B cell (primary cell): ENCODE measurements around the gene SNTG2. TPM values are rescaled to one million over a fixed set of nuclear protein-coding genes. Genes with fewer than 3 reads are reported as not detected.

Experiments
- ATAC-seq: fragments of 200-7000 bp; cut with Tn5 transposase; one replicate; pipeline ENCODE4 v1.10.0; 2021; ENCODE audit warnings: low read depth, mild to moderate bottlenecking, moderate number of reproducible peaks, moderate library complexity
- CTCF ChIA-PET: fragments of 350-600 bp; sonication (Branson Sonifier 250); formaldehyde crosslinking; loops from one replicate; lab custom pipeline; 2021; ENCODE audit warnings: antibody characterized with exemption, inconsistent platforms; lab: Charles Lee
- POLR2A ChIA-PET: fragments of 350-600 bp; sonication (Branson Sonifier 250); formaldehyde crosslinking; loops from one replicate; lab custom pipeline; 2021; ENCODE audit warnings: antibody characterized with exemption; lab: Charles Lee
- DNase-seq: peaks from one replicate; pipeline ENCODE4 v3.0.0; 2013
- H2AFZ ChIP-seq: 2 replicates; pipeline ENCODE4 v1.6.1; 2012; ENCODE audit warnings: mild to moderate bottlenecking, low read depth, low read length; ENCODE audit not compliant: insufficient read depth, poor library complexity, severe bottlenecking
- H3K27ac ChIP-seq, 2 donors: 1 replicate in 1 of 2; 2 replicates in 1 of 2; pipeline ENCODE4 v1.5.1; 2012 to 2013; ENCODE audit warnings: low read length in 2 of 2, mild to moderate bottlenecking in 2 of 2, moderate library complexity in 1 of 2
- H3K27me3 ChIP-seq, 4 experiments: fragments of 200-600 bp in 1 of 4; sonication (generic) in 1 of 4; replicated peaks in 1 of 4; 1 replicate in 2 of 4; 2 replicates in 2 of 4; pipeline versions ENCODE4 v1.6.1 to v1.7.0; 2013 to 2016; ENCODE audit warnings: low read length in 3 of 4, mild to moderate bottlenecking in 2 of 4, mixed read lengths in 1 of 4, moderate library complexity in 1 of 4; ENCODE audit not compliant: insufficient read depth in 4 of 4, control insufficient read depth in 3 of 4; ENCODE audit errors: control extremely low read depth in 1 of 4
- H3K36me3 ChIP-seq, 2 experiments: replicated peaks in 1 of 2; 1 replicate in 1 of 2; 2 replicates in 1 of 2; pipeline versions ENCODE4 v1.6.1 to v1.7.1; 2013; ENCODE audit warnings: low read length in 1 of 2; ENCODE audit not compliant: insufficient read depth in 2 of 2, control insufficient read depth in 1 of 2; ENCODE audit errors: control extremely low read depth in 1 of 2, extremely low read depth in 1 of 2
- H3K4me1 ChIP-seq, 2 donors: fragments of 200-600 bp in 1 of 2; sonication (generic) in 1 of 2; 1 replicate in 1 of 2; 2 replicates in 1 of 2; pipeline versions ENCODE4 v1.5.1 to v1.6.1; 2013 to 2017; ENCODE audit warnings: low read length in 2 of 2; ENCODE audit not compliant: control insufficient read depth in 2 of 2, insufficient read depth in 2 of 2
- H3K4me2 ChIP-seq: replicated peaks from 2 replicates; pipeline ENCODE3; 2012; ENCODE audit warnings: mild to moderate bottlenecking, low read depth, low read length; ENCODE audit not compliant: poor library complexity, severe bottlenecking
- H3K4me3 ChIP-seq, 5 experiments: fragments of 200-600 bp in 1 of 5; sonication (generic) in 1 of 5; 1 replicate in 3 of 5; 2 replicates in 2 of 5; pipeline versions ENCODE4 v1.5.1 to v1.7.0; 2011 to 2016; ENCODE audit warnings: low read length in 4 of 5, mild to moderate bottlenecking in 4 of 5, low read depth in 2 of 5, control low read depth in 1 of 5, moderate library complexity in 1 of 5; ENCODE audit not compliant: insufficient read depth in 1 of 5; ENCODE audit errors: control extremely low read depth in 1 of 5, extremely low read depth in 1 of 5
- H3K79me2 ChIP-seq: fragments of 200-600 bp; sonication (generic); one replicate; pipeline ENCODE4 v1.6.0; 2016; ENCODE audit warnings: low read length; ENCODE audit not compliant: control insufficient read depth, insufficient read depth
- H3K9ac ChIP-seq: fragments of 200-600 bp; sonication (generic); 2 replicates; pipeline ENCODE4 v1.6.1; 2017; ENCODE audit warnings: mild to moderate bottlenecking, low read length, moderate library complexity
- H3K9me3 ChIP-seq, 3 donors: one replicate each; pipeline versions ENCODE4 v1.6.1 to v1.7.1; 2013; ENCODE audit warnings: low read length in 2 of 3; ENCODE audit not compliant: control insufficient read depth in 2 of 3, insufficient read depth in 1 of 3; ENCODE audit errors: control extremely low read depth in 1 of 3
- H4K20me1 ChIP-seq: 2 replicates; pipeline ENCODE4 v1.6.0; 2012; ENCODE audit warnings: mild to moderate bottlenecking, low read length; ENCODE audit not compliant: insufficient read depth, control insufficient read depth, poor library complexity, severe bottlenecking
- H3K27ac Mint-ChIP-seq: one replicate; pipeline ENCODE4 v1.8.0; 2021; ENCODE audit warnings: mixed read lengths
- H3K27me3 Mint-ChIP-seq: one replicate; pipeline ENCODE4 v1.8.0; 2021; ENCODE audit warnings: mixed read lengths
- H3K4me1 Mint-ChIP-seq: one replicate; pipeline ENCODE4 v1.8.0; 2021; ENCODE audit warnings: mixed read lengths
- H3K4me3 Mint-ChIP-seq: one replicate; pipeline ENCODE4 v1.8.0; 2021; ENCODE audit warnings: mixed read lengths
- H3K9me3 Mint-ChIP-seq: one replicate; pipeline ENCODE4 v1.8.0; 2022; ENCODE audit warnings: mixed read lengths; ENCODE audit not compliant: insufficient read depth
- EZH2 ChIP-seq: IDR thresholded peaks from 2 replicates; pipeline ENCODE4 v1.6.1; 2012; ENCODE audit warnings: borderline replicate concordance, low read depth, mild to moderate bottlenecking, moderate library complexity, low read length; ENCODE audit not compliant: insufficient read depth, poor library complexity, severe bottlenecking
- WGBS: methylation state at CpG from one replicate; pipeline ENCODE4 v1.1.5; 2013; ENCODE audit warnings: missing lambda C conversion rate; ENCODE audit not compliant: insufficient coverage; 5-methylcytosine and 5-hydroxymethylcytosine counted together
- intact Hi-C: fragments of 100-400 bp; cut with micrococcal nuclease; formaldehyde crosslinking; loops from one replicate; pipeline ENCODE4 v1.10.0; 2022
- polyA plus RNA-seq: library from polyadenylated mRNA; depleted of rRNA; stranded (reverse); fragments of >200 nt; gene quantifications from 2 replicates; pipeline ENCODE4 v1.2.3, GENCODE V29; 2012
- total RNA-seq, 2 donors: library from RNA; stranded (reverse); fragments of 120-200 nt in 1 of 2; gene quantifications; 1 replicate in 1 of 2; 2 replicates in 1 of 2; pipeline versions ENCODE4 v1.2.3 to v1.2.4, GENCODE V29; 2013 to 2022
- TF ChIP-seq, protein P1 (sequence below): fragments of 200-600 bp; IDR thresholded peaks from one replicate; pipeline ENCODE4 v1.8.0; 2022; ENCODE audit warnings: antibody characterized with exemption, mild to moderate bottlenecking

SNTG2 gene
- total and polyA plus RNA-seq, 2 donors (not counting 1 experiment from before 2014, with no cell fraction given) = 2.1 to 2.4 TPM

- ATAC-seq = no peak
- H3K4me2 ChIP-seq = no peak overlapping the region
- DNase-seq = no peak
- H2AFZ ChIP-seq = no peak overlapping the region
- ChIA-PET CTCF (no interaction called here), POLR2A (no interaction called here)
- H3K9ac ChIP-seq = no peak overlapping the region
- H3K36me3 ChIP-seq = no peaks in the 10 kb centered on the region
- H3K9me3 ChIP-seq = peaks cover 0 to 3% (median 1%) of the 10 kb centered on the region in 3 donors
- Mint-ChIP-seq H3K9me3 (peaks cover 3% of the 10 kb centered on the region), H3K27ac (no peak overlapping the region), H3K4me3 (no peak overlapping the region), H3K4me1 (peaks cover 18% of the 10 kb centered on the region), H3K27me3 (peaks cover 38% of the 10 kb centered on the region)
- TF ChIP-seq, protein P1, sequence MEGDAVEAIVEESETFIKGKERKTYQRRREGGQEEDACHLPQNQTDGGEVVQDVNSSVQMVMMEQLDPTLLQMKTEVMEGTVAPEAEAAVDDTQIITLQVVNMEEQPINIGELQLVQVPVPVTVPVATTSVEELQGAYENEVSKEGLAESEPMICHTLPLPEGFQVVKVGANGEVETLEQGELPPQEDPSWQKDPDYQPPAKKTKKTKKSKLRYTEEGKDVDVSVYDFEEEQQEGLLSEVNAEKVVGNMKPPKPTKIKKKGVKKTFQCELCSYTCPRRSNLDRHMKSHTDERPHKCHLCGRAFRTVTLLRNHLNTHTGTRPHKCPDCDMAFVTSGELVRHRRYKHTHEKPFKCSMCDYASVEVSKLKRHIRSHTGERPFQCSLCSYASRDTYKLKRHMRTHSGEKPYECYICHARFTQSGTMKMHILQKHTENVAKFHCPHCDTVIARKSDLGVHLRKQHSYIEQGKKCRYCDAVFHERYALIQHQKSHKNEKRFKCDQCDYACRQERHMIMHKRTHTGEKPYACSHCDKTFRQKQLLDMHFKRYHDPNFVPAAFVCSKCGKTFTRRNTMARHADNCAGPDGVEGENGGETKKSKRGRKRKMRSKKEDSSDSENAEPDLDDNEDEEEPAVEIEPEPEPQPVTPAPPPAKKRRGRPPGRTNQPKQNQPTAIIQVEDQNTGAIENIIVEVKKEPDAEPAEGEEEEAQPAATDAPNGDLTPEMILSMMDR = no peak
- TF ChIP-seq EZH2 = no peak
- H4K20me1 ChIP-seq = no peaks in the 10 kb centered on the region
- no peak overlapping the region for H3K4me3 ChIP-seq
- intact Hi-C loops = no loop called here
- peaks cover 0 to 5% (median 3%) of the 10 kb centered on the region in 4 experiments for H3K27me3 ChIP-seq
- H3K4me1 ChIP-seq = peaks cover 14 to 18% of the 10 kb centered on the region in 2 donors
- no peaks in the 10 kb centered on the region for H3K79me2 ChIP-seq
- no peak overlapping the region for H3K27ac ChIP-seq
Measured at GRCh38 chr2:944693-945092, 6.0 kb upstream of the SNTG2 start.

DNA sequence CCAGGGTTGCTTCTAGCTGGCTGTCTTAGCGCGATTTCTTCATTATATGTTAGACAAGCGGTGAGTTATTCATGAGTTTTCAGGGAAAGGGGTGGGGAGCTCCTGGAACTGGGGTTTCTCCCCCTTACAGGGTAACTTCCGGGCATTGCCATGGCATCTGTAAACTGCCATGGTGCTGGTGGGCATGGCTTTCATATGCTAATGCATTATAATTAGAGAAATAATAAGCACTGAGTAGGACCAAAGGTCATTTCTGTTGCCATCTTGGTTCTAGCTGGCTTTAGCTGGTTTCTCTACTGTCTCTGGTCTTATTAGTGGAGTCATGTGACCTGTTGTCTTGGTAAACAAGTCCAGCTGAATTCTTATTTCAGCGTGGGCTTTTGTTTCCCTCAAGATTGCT, 5.5 kb upstream of the SNTG2 start:
- WGBS = 86% methylated on average over 3 of the region's 5 CpGs
- Histone ChIP-seq H3K9me3 (peaks cover 0 to 5% (median 3%) of the 10 kb centered on the region in 3 donors), H3K9ac (no peak overlapping the region), H3K79me2 (no peaks in the 10 kb centered on the region), H2AFZ (no peak overlapping the region), H3K4me3 (no peak overlapping the region), H3K4me2 (no peak overlapping the region), H4K20me1 (no peaks in the 10 kb centered on the region), H3K27me3 (peaks cover 0 to 6% (median 5%) of the 10 kb centered on the region in 4 experiments), H3K36me3 (no peaks in the 10 kb centered on the region), H3K27ac (no peak overlapping the region), H3K4me1 (peaks cover 18 to 21% of the 10 kb centered on the region in 2 donors)
- ATAC-seq (no peak), DNase-seq (no peak)
- H3K27me3 Mint-ChIP-seq = peaks cover 41% of the 10 kb centered on the region
- ChIA-PET CTCF (no interaction called here), POLR2A (no interaction called here)
- no peak for TF ChIP-seq EZH2
- TF ChIP-seq, protein P1 = no peak
- no peak overlapping the region for H3K4me3 Mint-ChIP-seq
- peaks cover 19% of the 10 kb centered on the region for H3K4me1 Mint-ChIP-seq
- intact Hi-C loops = no loop called here
- H3K27ac Mint-ChIP-seq = no peak overlapping the region
- H3K9me3 Mint-ChIP-seq = peaks cover 3% of the 10 kb centered on the region
